Spinal cord (tissue), 10 donors: ENCODE results near the gene RTP3. TPM values are rescaled to one million over a fixed set of nuclear protein-coding genes. Genes with fewer than 3 reads are reported as not detected.
A peak's percentile ranks its signal among the peaks of the same experiment; 100 is the strongest.
"Not testable (repeated sequence)": the region's sequence is repeated elsewhere in the genome, so short reads cannot be mapped to it uniquely, and the experiment has no call there.

Experiments
- DNase-seq, 6 donors: peaks; one replicate each; pipeline versions ENCODE4 v3.0.0 to v3.0.0-alpha.2; 2013 to 2015; ENCODE audit warnings: low spot score in 6 of 6, low read depth in 4 of 6
- H3K27ac ChIP-seq: one replicate; pipeline ENCODE4 v1.5.1; 2013; ENCODE audit warnings: low read depth, low read length, control low read depth
- H3K27me3 ChIP-seq: one replicate; pipeline ENCODE4 v1.6.1; 2013; ENCODE audit warnings: low read length; ENCODE audit not compliant: control insufficient read depth, insufficient read depth
- H3K36me3 ChIP-seq: one replicate; pipeline ENCODE4 v1.6.1; 2013; ENCODE audit warnings: low read length; ENCODE audit not compliant: control insufficient read depth, insufficient read depth
- H3K4me1 ChIP-seq: one replicate; pipeline ENCODE4 v1.6.1; 2013; ENCODE audit warnings: low read length; ENCODE audit not compliant: control insufficient read depth, insufficient read depth
- H3K4me3 ChIP-seq: one replicate; pipeline ENCODE4 v1.5.1; 2013; ENCODE audit warnings: low read depth, low read length, control low read depth
- H3K9me3 ChIP-seq: one replicate; pipeline ENCODE4 v1.6.1; 2013; ENCODE audit warnings: low read length; ENCODE audit not compliant: control insufficient read depth, insufficient read depth
- WGBS: methylation state at CpG from one replicate; pipeline ENCODE4 v1.1.5; 2013; ENCODE audit warnings: missing lambda C conversion rate; ENCODE audit not compliant: insufficient coverage; 5-methylcytosine and 5-hydroxymethylcytosine counted together
- polyA plus RNA-seq, 2 donors: library from polyadenylated mRNA; unstranded; fragments of 120-200 nt; gene quantifications; one replicate each; pipeline ENCODE4 v1.2.1, GENCODE V29; 2013; ENCODE audit not compliant: insufficient read length in 2 of 2
- total RNA-seq, 2 donors: library from RNA; depleted of rRNA in 1 of 2; stranded (reverse); fragments of 120-200 nt in 1 of 2; fragments of >200 nt in 1 of 2; gene quantifications; one replicate each; pipeline versions ENCODE4 v1.2.3 to v1.2.4, GENCODE V29; 2013 to 2014
- donor health status: healthy.

RTP3 gene
- total and polyA plus RNA-seq, 4 donors, result not detected

- WGBS, result no CpG with 5 or more reads among the region's 1 CpG
Observed at GRCh38 chr3:46489875-46490274, 7.9 kb upstream of the RTP3 start.

DNA sequence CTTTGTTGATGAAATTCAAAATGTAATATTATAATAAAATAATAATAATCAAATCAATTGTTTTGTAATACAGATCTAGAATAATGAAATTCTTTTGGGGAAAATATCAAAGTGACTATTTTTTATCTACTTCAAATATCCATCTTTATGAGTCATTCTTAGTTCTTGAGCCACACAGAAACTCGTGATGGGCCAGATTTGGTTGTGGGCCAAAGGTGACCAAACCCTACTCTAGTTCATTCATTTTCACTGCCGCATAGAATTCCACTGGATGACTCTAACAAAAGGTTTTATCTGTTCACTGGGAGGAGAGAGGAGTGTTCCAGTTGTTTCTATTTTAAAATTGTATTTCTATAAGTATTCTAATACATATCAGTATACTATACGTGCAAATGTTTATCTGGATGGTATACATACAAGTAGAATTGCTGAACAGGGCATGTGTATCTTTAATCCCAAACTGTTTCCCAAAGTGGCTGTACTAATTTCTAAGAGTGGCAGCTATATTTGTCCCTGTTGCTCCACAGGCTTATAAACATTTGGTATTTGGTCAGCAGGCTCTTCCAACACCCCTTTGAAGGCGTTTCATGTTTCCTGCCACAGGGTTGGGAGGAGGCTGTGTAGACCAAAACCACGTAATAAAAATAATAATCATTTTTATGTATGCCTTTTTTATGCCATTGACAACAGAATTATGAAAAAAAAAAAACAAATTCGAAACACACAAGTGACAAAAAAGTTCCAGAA lies 7.3 kb upstream of the RTP3 start:
- no peak overlapping the region for H3K27ac ChIP-seq
- H3K9me3 ChIP-seq, result no peaks in the 10 kb centered on the region
- peaks cover 7% of the 10 kb centered on the region for H3K27me3 ChIP-seq
- H3K4me1 ChIP-seq, result peaks cover 7% of the 10 kb centered on the region
- H3K4me3 ChIP-seq, result no peak overlapping the region
- DNase-seq, result no peak
- 75% methylated on average over 1 of the region's 6 CpGs for WGBS
- no peaks in the 10 kb centered on the region for H3K36me3 ChIP-seq

More at GRCh38 chr3:46489875-46490274, 7.9 kb upstream of the RTP3 start:
- H3K9me3 ChIP-seq, result no peaks in the 10 kb centered on the region
- no peak overlapping the region for H3K27ac ChIP-seq
- H3K27me3 ChIP-seq, result peaks cover 7% of the 10 kb centered on the region
- no peak for DNase-seq
- H3K36me3 ChIP-seq, result no peaks in the 10 kb centered on the region
- H3K4me1 ChIP-seq, result peaks cover 7% of the 10 kb centered on the region
- H3K4me3 ChIP-seq, result no peak overlapping the region

GRCh38 chr3:46491089-46492070 lies 6.4 kb upstream of the RTP3 start:
- Histone ChIP-seq H3K27ac (no peak overlapping the region), H3K27me3 (peaks cover 7% of the 10 kb centered on the region), H3K9me3 (no peaks in the 10 kb centered on the region), H3K4me3 (no peak overlapping the region), H3K36me3 (no peaks in the 10 kb centered on the region), H3K4me1 (peaks cover 7% of the 10 kb centered on the region)
- no peak for DNase-seq
- WGBS, result 85% methylated on average over 7 of the region's 11 CpGs

- H3K4me3 ChIP-seq, result no peak overlapping the region
- H3K27ac ChIP-seq, result no peak overlapping the region
- no peak for DNase-seq
- H3K4me1 ChIP-seq, result peaks cover 11% of the 10 kb centered on the region
- H3K27me3 ChIP-seq, result peaks cover 7% of the 10 kb centered on the region
- 78% methylated on average over 4 of the region's 6 CpGs for WGBS
- H3K36me3 ChIP-seq, result no peaks in the 10 kb centered on the region
- no peaks in the 10 kb centered on the region for H3K9me3 ChIP-seq
Observed at GRCh38 chr3:46492890-46493547, 4.8 kb upstream of the RTP3 start.

DNA sequence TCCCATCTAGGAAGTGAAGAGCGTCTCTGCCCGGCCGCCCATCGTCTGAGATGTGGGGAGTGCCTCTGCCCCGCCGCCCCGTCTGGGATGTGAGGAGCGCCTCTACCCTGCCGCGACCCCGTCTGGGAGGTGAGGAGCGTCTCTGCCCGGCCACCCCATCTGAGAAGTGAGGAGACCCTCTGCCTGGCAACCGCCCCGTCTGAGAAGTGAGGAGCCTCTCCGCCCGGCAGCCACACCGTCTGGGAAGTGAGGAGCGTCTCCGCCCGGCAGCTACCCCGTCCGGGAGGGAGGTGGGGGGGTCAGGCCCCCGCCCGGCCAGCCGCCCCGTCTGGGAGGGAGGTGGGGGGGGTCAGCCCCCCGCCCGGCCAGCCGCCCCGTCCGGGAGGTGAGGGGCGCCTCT lies 3.3 kb upstream of the RTP3 start:
- not testable (repeated sequence) for H3K9me3 ChIP-seq, H3K27me3 ChIP-seq, H3K36me3 ChIP-seq, H3K4me1 ChIP-seq, DNase-seq, H3K27ac ChIP-seq, H3K4me3 ChIP-seq
- 96% methylated on average over 12 of the region's 33 CpGs for WGBS

- 40% methylated on average over 1 of the region's 5 CpGs for WGBS
- H3K9me3 ChIP-seq, result no peaks in the 10 kb centered on the region
- H3K4me3 ChIP-seq, result no peak overlapping the region
- no peak for DNase-seq
- H3K27ac ChIP-seq, result no peak overlapping the region
- H3K27me3 ChIP-seq, result no peaks in the 10 kb centered on the region
- H3K4me1 ChIP-seq, result peaks cover 4% of the 10 kb centered on the region
- no peaks in the 10 kb centered on the region for H3K36me3 ChIP-seq
Observed at GRCh38 chr3:46495901-46496456, 1.8 kb upstream of the RTP3 start.

DNA sequence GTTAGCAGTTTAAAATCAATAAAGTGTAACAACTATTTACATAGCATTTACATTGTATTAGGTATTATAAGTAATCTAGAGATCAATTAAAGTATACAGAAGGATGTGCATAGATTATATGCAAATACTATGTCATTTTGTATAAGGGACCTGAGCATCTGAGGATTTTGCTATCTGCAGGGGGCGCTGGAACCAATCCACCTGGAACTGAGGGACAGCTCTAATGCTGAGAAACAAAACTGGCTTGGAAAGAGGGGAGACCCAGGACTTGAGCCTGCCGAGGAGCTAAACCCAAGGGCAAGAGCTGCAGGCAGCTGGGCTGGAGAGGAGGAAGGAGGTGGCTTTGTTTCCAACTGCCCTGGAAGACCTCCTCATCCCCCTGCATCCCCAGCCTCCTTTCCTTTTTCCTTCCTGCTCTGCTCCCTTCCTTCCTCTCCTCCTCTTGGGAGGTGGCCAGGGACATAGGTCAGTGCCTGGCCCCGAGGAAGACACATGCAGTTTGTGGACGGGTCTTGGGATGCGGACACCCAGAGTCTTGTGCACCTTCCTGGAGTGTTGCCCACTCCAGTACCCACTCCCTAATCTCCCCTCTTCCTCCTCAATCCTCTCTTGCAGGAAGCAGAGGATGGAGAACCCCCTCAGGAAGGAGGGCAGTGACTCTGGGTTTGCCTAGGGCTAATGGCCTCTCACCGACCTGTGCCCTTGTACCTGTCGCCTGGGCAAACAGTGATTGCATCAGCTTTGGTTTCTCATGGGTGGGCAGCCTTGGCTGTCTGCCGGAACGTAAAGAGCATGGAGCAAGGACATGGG lies 825 bp upstream of the RTP3 start:
- Histone ChIP-seq H3K36me3 (no peaks in the 10 kb centered on the region), H3K27ac (no peak overlapping the region), H3K4me1 (peaks cover 4% of the 10 kb centered on the region), H3K9me3 (no peaks in the 10 kb centered on the region), H3K27me3 (no peaks in the 10 kb centered on the region), H3K4me3 (no peak overlapping the region)
- 64% methylated on average over 6 of the region's 9 CpGs for WGBS
- peak in 2 of 6 donors; percentile 17 to 34 for DNase-seq

- H3K27me3 ChIP-seq, result no peaks in the 10 kb centered on the region
- H3K4me3 ChIP-seq, result no peak overlapping the region
- 92% methylated on average over 4 of the region's 6 CpGs for WGBS
- no peak for DNase-seq
- H3K36me3 ChIP-seq, result no peaks in the 10 kb centered on the region
- peaks cover 4% of the 10 kb centered on the region for H3K4me1 ChIP-seq
- H3K27ac ChIP-seq, result no peak overlapping the region
- H3K9me3 ChIP-seq, result no peaks in the 10 kb centered on the region
Observed at GRCh38 chr3:46498916-46499519, 1.2 kb downstream of the RTP3 start.
